GM18867 (cell line): ENCODE measurements around the gene ATP6V0E1.
"Not testable (repeated sequence)": the region's sequence is repeated elsewhere in the genome, so short reads cannot be mapped to it uniquely, and the experiment has no call there.

ENCODE experiments used
- ATAC-seq: cut with Tn5 transposase; IDR thresholded peaks from one replicate; pipeline ENCODE4 v1.9.1; 2021; ENCODE audit warnings: mild to moderate bottlenecking, moderate library complexity; ENCODE audit not compliant: unreplicated experiment

ATP6V0E1 gene

GRCh38 chr5:173001229-173001841, 17.8 kb downstream of the ATP6V0E1 start:
- peak; percentile 72 for ATAC-seq

GRCh38 chr5:173003360-173003759, 19.8 kb downstream of the ATP6V0E1 start:
- no peak for ATAC-seq

GRCh38 chr5:173004013-173004412, 20.4 kb downstream of the ATP6V0E1 start:
- no peak for ATAC-seq

- no peak for ATAC-seq
Observed at GRCh38 chr5:173004447-173004846, 20.9 kb downstream of the ATP6V0E1 start.

GRCh38 chr5:173010021-173010420, 26.4 kb downstream of the ATP6V0E1 start:
- ATAC-seq, result no peak

- no peak for ATAC-seq
Observed at GRCh38 chr5:173010547-173011464, 27.2 kb downstream of the ATP6V0E1 start.

GRCh38 chr5:173011566-173011965, 28.0 kb downstream of the ATP6V0E1 start:
- ATAC-seq, result no peak

GRCh38 chr5:173012882-173013281, 29.3 kb downstream of the ATP6V0E1 start:
- ATAC-seq, result no peak

- ATAC-seq, result no peak
Observed at GRCh38 chr5:173014671-173015070, 31.1 kb downstream of the ATP6V0E1 start.

- ATAC-seq, result no peak
Observed at GRCh38 chr5:173015192-173015591, 31.6 kb downstream of the ATP6V0E1 start.

- ATAC-seq, result no peak
Observed at GRCh38 chr5:173015598-173016455, 32.3 kb downstream of the ATP6V0E1 start.

GRCh38 chr5:173016598-173017046, 33.1 kb downstream of the ATP6V0E1 start:
- no peak for ATAC-seq

- not testable (repeated sequence) for ATAC-seq
Observed at GRCh38 chr5:173017087-173017486, 33.5 kb downstream of the ATP6V0E1 start.

- ATAC-seq, result no peak
Observed at GRCh38 chr5:173018358-173018757, 34.8 kb downstream of the ATP6V0E1 start.

- no peak for ATAC-seq
Observed at GRCh38 chr5:173020154-173020581, 36.6 kb downstream of the ATP6V0E1 start.

- no peak for ATAC-seq
Observed at GRCh38 chr5:173020643-173021042, 37.1 kb downstream of the ATP6V0E1 start.

- ATAC-seq, result no peak
Observed at GRCh38 chr5:173025651-173026050, 42.1 kb downstream of the ATP6V0E1 start.

GRCh38 chr5:173027905-173028304, 44.3 kb downstream of the ATP6V0E1 start:
- no peak for ATAC-seq

GRCh38 chr5:173028811-173029327, 45.3 kb downstream of the ATP6V0E1 start:
- ATAC-seq, result no peak

GRCh38 chr5:173029499-173029921, 45.9 kb downstream of the ATP6V0E1 start:
- ATAC-seq, result no peak

- ATAC-seq, result not testable (repeated sequence)
Observed at GRCh38 chr5:173032096-173032495, 48.5 kb downstream of the ATP6V0E1 start.
